ENCODE measurements around the gene GRIK2.

Gene GRIK2

GRCh38 chr6:101439790-101440189, 46.3 kb downstream of the GRIK2 start:
- FAIRE-seq (no peak), DNase-seq (ENCODE audit: insufficient read length, low spot score) (no peak)
- TF ChIP-seq CTCF (IDR thresholded peaks at IDR 0.05; ENCODE audit: insufficient read depth, missing control alignments), result no peak

- no peak for FAIRE-seq
- no peak for TF ChIP-seq CTCF (IDR thresholded peaks at IDR 0.05; ENCODE audit: insufficient read depth, missing control alignments)
- DNase-seq (ENCODE audit: insufficient read length, low spot score), result no peak
Observed at GRCh38 chr6:101443315-101443714, 49.8 kb downstream of the GRIK2 start.

GRCh38 chr6:101444717-101445116, 51.2 kb downstream of the GRIK2 start:
- DNase-seq (ENCODE audit: insufficient read length, low spot score) (no peak), FAIRE-seq (no peak)
- TF ChIP-seq CTCF (IDR thresholded peaks at IDR 0.05; ENCODE audit: insufficient read depth, missing control alignments), result no peak

GRCh38 chr6:101445527-101445926, 52.0 kb downstream of the GRIK2 start:
- DNase-seq (ENCODE audit: insufficient read length, low spot score) (no peak), FAIRE-seq (no peak)
- no peak for TF ChIP-seq CTCF (IDR thresholded peaks at IDR 0.05; ENCODE audit: insufficient read depth, missing control alignments)

- FAIRE-seq, result no peak
Observed at GRCh38 chr6:101450901-101451300, 57.4 kb downstream of the GRIK2 start.

GRCh38 chr6:101451981-101452380, 58.5 kb downstream of the GRIK2 start:
- FAIRE-seq, result no peak
- TF ChIP-seq CTCF (IDR thresholded peaks at IDR 0.05; ENCODE audit: insufficient read depth, missing control alignments), result no peak
- no peak for DNase-seq (ENCODE audit: insufficient read length, low spot score)

More at GRCh38 chr6:101450901-101451300, 57.4 kb downstream of the GRIK2 start:
- no peak for TF ChIP-seq CTCF (IDR thresholded peaks at IDR 0.05; ENCODE audit: insufficient read depth, missing control alignments)
- DNase-seq (ENCODE audit: insufficient read length, low spot score), result no peak

GRCh38 chr6:101453221-101453620, 59.7 kb downstream of the GRIK2 start:
- FAIRE-seq (no peak), DNase-seq (ENCODE audit: insufficient read length, low spot score) (no peak)
- no peak for TF ChIP-seq CTCF (IDR thresholded peaks at IDR 0.05; ENCODE audit: insufficient read depth, missing control alignments)

All from D721Med (cell line).